ENCODE measurements around the gene PDILT. TPM values are rescaled to one million over a fixed set of nuclear protein-coding genes. Genes with fewer than 3 reads are reported as not detected.

Gene PDILT
- total and polyA plus RNA-seq, 2 of the 8 experiments (the other 6 are each of a cell fraction or from before 2014, with no cell fraction given): not detected

DNA sequence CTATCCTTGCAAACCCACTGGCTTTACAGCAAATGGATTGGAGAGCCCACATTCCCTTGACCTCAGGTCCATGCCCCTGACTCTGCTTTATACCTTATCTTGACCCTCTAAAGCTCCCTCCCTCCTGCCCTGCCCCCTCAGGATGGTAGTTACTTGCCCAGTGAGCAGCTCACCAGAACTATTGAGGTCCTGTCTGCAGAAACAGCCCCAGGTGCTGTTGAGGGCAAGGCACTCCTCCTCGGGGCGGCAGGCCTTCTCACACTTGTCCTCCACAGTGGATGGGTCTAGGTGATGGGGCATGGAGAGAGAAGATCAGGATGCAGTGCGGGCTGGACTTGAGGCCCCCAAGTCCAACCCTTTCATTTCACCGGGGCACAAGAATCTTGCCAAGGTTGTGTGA, 81.8 kb downstream of the PDILT start (continued):
- TF ChIP-seq, protein P1, sequence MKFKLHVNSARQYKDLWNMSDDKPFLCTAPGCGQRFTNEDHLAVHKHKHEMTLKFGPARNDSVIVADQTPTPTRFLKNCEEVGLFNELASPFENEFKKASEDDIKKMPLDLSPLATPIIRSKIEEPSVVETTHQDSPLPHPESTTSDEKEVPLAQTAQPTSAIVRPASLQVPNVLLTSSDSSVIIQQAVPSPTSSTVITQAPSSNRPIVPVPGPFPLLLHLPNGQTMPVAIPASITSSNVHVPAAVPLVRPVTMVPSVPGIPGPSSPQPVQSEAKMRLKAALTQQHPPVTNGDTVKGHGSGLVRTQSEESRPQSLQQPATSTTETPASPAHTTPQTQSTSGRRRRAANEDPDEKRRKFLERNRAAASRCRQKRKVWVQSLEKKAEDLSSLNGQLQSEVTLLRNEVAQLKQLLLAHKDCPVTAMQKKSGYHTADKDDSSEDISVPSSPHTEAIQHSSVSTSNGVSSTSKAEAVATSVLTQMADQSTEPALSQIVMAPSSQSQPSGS (IDR thresholded peaks at IDR 0.05; ENCODE audit: low read length): no peak
- TF ChIP-seq GTF2F1 (IDR thresholded peaks at IDR 0.05; ENCODE audit: borderline replicate concordance, low read depth, low read length) (no peak), TBP (IDR thresholded peaks at IDR 0.05; ENCODE audit: low read depth, low read length) (no peak), SIN3A (conservative IDR thresholded peaks at IDR 0.05 in 1 of 2, IDR thresholded peaks at IDR 0.05 in 1 of 2; ENCODE audit: low read depth in 1 of 2, low read length in 2 of 2) (no peak), NRF1 (IDR thresholded peaks at IDR 0.05; ENCODE audit: low read depth, low read length) (no peak), TAF1 (IDR thresholded peaks at IDR 0.05; ENCODE audit: low read depth, low read length) (no peak), YY1 (IDR thresholded peaks at IDR 0.05; ENCODE audit: low read depth, low read length) (no peak), MAFK (IDR thresholded peaks at IDR 0.05; ENCODE audit: low read depth, low read length) (no peak), HDAC6 (IDR thresholded peaks at IDR 0.05; ENCODE audit: low read depth, low read length) (no peak), CEBPB (IDR thresholded peaks at IDR 0.05; ENCODE audit: low read depth, low read length) (no peak)

Measured in H1 (cell line).